T47D (cell line): Measurements from ENCODE around the gene GALNS.

Source experiments
- DNase-seq, 2 experiments: peaks; one replicate each; pipeline versions ENCODE4 v3.0.0 to v3.0.0-alpha.2; 2011 to 2012; ENCODE audit warnings: low read depth in 1 of 2, low spot score in 1 of 2
- JUND ChIP-seq: IDR thresholded peaks from 2 replicates; pipeline ENCODE4 v1.6.1; 2012; ENCODE audit warnings: low read depth
- in situ Hi-C: cut with HindIII; loops from 2 replicates; pipeline ENCODE4 v1.10.0; 2016; ENCODE audit warnings: low sequenced_read_pairs, low pct_unique_long_range_greater_than_20kb

GALNS gene

GRCh38 chr16:88866151-88866920, 9.6 kb upstream of the GALNS start, which contains the start of gene PABPN1L:
Gene PABPN1L, minus strand, starts transcription at chr16:88866660. Its CDS starts 54 bp downstream, at chr16:88866606.
- peak in 1 of 2 experiments; percentile 43 for DNase-seq
- in situ Hi-C loops = no loop called here
- no peak for TF ChIP-seq JUND

GRCh38 chr16:88865742-88866141, 9.0 kb upstream of the GALNS start:
- no peak for TF ChIP-seq JUND
- in situ Hi-C loops = no loop called here
- DNase-seq = no peak

- no peak for DNase-seq
- in situ Hi-C loops = no loop called here
- TF ChIP-seq JUND = no peak
Observed at GRCh38 chr16:88865310-88865709, 8.6 kb upstream of the GALNS start.

DNA sequence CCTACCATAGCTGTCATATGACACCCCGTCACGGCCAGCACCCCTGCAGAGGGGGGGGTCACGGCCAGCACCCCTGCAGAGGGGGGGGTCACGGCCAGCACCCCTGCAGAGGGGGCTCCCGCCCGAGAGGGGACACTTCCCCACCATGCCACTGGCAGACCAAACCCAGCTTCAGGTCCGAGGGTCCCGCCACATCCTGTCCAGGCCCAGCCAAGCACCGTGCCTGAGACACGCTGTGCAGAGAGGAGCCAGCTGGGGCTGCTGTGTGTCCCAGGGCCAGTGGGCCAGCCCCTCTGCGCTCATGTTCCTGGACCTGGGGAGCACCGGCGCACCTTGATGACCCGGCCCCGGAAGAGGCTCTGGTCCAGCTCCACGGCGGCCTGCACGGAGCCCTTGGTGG, 7.8 kb upstream of the GALNS start:
- no peak for DNase-seq
- in situ Hi-C loops = no loop called here
- TF ChIP-seq JUND = no peak

DNA sequence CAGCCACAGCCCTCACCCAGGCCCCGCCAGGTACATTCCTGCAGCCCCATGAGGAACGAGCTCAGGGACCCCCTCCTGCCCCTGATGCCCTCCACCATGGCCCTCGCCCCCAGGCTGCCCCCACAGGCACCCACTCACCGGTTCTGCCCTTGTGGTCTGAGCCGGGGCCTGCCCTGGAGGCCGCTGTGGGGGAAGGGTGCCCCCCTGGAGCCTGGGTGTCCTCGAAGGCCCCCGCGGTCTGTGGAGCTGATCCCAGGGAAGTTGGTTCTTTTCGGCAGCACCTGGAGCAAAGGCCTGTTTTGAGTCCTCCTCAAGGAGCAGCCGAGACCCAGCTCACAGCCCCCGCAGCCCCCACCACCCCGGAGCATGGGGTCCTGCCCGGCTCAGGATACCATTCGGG, 7.4 kb upstream of the GALNS start:
- in situ Hi-C loops = no loop called here
- DNase-seq = no peak
- TF ChIP-seq JUND = no peak

GRCh38 chr16:88863426-88863825, 6.7 kb upstream of the GALNS start:
- in situ Hi-C loops = no loop called here
- DNase-seq = no peak
- TF ChIP-seq JUND = no peak

DNA sequence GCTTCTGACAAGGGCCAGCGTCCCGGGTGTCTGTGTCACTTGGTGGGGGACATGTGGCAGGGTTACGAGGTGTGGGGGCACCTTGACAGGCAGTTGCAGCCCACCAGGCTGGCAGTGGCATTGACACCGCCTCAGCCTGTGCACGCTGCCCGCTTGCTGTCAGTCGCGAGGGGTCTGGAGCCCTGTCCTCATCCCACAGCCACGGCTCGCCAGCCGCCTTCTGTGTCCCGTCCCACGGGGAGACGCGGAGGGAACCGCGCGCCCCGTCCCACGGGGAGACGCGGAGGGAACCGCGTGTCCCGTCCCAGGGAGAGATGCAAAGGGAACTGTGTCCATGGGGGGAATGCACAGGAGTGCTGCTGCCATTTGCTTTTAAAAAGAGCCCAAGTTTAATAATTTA, 6.2 kb upstream of the GALNS start:
- TF ChIP-seq JUND = no peak
- DNase-seq = no peak
- in situ Hi-C loops = no loop called here

DNA sequence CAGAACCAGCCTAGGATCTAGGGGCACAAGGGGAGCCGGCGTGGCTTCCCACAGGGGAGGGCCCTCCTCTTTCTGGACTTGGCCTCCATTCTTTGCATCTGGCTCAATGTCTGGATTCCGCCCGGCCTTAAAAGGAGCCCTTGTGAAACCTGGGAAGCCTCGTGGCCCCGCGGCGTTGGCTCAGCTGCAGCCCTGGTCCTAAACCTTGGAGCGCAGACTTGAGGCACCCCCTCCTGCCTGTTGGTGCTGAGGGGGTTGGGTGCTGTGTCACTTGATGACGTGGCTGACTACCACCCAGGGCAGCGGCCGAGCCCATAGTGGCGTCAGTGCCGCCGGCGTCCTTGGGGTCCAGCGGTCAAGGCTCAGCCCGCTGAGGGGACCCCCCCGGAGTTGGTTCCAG, 4.6 kb upstream of the GALNS start:
- in situ Hi-C loops = no loop called here
- no peak for TF ChIP-seq JUND
- DNase-seq = no peak

GRCh38 chr16:88859381-88860091, 2.8 kb upstream of the GALNS start:
- no peak for DNase-seq
- in situ Hi-C loops = no loop called here
- no peak for TF ChIP-seq JUND

- no peak for TF ChIP-seq JUND
- in situ Hi-C loops = no loop called here
- peak; percentile 77 to 91 for DNase-seq
Observed at GRCh38 chr16:88857728-88858339, 1.1 kb upstream of the GALNS start.

DNA sequence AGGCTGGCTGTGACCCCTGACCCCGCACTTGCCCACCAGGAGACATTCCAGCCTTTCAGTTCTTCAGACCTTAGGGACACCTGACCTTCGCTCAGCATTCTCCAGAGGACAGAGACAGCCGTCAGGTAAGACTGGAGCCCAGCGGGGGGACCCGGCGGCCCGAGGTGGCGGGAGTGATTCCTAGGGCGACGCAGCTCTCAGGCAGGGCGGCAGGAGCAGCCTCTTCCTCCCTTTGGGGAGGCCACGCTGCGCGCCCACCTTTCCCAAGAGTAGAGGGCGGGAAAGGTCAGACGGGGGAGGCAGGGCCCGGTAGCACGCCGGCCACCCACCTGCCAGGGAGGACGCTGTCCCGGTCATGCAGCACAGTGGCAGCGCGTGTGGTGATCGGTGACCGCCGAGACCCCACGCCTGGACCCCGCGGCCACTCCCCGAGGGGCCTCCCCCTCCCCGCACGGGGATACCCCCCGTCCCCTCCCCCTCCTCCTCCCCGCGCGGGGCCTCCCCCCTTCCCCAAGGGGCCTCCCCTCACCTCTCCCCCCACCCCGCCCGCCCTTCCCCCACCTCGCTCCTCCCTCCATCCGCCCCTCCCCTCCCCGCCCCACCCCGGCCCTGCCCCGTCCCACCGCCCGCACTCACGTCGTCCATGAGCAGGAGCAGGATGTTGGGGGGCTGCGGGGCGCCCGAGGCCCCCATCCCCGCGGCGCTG, 472 bp downstream of the GALNS start:
- no peak for TF ChIP-seq JUND
- DNase-seq = no peak
- in situ Hi-C loops = no loop called here

DNA sequence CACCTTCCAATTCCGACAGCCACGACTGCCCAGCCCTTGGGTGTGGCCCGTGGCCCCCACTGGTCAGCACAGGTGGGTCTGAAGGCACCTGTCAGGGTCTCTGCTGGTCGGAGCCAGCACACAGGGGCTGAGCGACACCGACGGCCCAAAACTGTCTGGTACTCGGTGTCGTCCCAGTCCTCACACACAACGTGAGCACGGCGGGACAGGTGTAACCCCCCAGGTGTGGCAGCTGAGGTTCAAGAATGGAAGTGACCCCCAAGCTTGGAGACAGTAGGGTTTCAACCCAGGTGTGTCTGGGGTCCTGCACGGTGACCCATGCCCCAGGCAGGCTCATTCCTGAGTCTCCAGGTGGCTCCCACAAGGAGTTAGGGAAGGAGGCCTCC, 1.0 kb downstream of the GALNS start:
- DNase-seq = no peak
- in situ Hi-C loops = no loop called here
- TF ChIP-seq JUND = no peak
